Fibroblast of skin of scalp (primary cell): Measurements from ENCODE around the gene CFAP210. TPM values are rescaled to one million over a fixed set of nuclear protein-coding genes. Genes with fewer than 3 reads are reported as not detected.

Source experiments
- DNase-seq: peaks from one replicate; pipeline ENCODE4 v3.0.0-alpha.2; 2013
- polyA plus RNA-seq, 2 experiments: library from polyadenylated mRNA; unstranded; fragments of 120-200 nt; gene quantifications; one replicate each; pipeline ENCODE4 v1.2.1, GENCODE V29; 2013; ENCODE audit not compliant: insufficient read length in 2 of 2

The CFAP210 gene
- polyA plus RNA-seq (2013, experiment 1 of 2; ENCODE audit: insufficient read length), result 0.24 TPM
- 0.38 TPM for polyA plus RNA-seq (2013, experiment 2 of 2; ENCODE audit: insufficient read length)

- peak; percentile 97 for DNase-seq
Measured at GRCh38 chr2:169694113-169694893, at the start of gene CFAP210, which contains the start of gene PHOSPHO2. TSS of gene CFAP210 (minus strand) at chr2:169694405. CDS start at chr2:169694327, 78 bp downstream. TSS of gene PHOSPHO2 (plus strand) at chr2:169694469. CDS start at chr2:169700972, 6,503 bp downstream.

- no peak for DNase-seq
Measured at GRCh38 chr2:169743549-169743948, 49.3 kb upstream of the CFAP210 start.

DNA sequence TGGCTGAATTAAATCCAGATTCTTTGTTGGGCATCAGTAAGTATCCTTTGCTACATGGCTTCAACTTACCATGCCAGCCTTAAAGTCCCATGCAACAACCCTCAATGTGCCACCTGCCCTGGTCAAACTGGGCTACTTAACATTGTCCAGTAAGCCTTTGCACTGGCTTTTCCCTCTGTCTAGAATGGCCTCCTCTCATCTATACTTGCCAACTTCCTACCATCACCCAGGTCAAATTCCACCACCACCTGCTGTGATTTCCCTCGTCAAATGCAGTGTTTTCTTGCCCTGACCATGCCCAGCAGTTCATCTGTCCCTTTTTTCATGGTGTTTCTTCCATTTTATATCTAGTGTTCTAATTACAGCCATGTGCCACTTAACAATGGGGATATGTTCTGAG, 45.1 kb upstream of the CFAP210 start:
- no peak for DNase-seq

DNA sequence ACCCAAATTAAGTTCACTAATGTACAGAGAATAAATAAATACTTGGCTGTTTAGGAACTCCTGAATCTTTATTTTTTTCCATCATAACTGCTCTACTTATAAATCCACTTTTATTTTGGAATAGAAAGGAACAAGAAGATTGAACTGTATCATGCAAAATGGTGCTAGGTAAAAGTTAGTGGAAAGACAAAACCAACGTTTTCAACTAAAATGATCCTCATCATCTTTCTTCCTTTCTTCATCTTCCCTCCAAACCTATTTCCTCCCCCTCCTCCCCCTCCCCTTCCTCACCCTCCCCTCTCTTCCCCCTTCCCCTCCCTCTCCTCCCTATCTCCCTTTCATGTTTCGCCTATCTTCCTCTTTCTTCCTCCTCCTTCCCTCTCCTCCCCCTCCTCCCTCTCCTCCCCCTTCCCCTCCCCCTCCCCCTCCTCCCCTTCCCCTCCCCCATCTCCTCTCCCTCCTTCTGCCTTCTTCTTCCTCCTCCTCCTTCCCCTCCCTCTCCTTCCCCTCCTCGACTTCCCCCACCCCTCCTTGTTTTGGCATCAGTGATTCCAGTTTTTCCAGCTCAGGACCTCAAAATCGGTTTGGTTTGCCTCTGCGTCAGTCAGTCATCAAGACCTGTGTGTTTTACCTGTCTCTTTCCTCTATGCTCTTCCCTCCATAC, 44.5 kb upstream of the CFAP210 start:
- no peak for DNase-seq

- no peak for DNase-seq
Measured at GRCh38 chr2:169736902-169737301, 42.7 kb upstream of the CFAP210 start.

GRCh38 chr2:169735623-169736022, 41.4 kb upstream of the CFAP210 start:
- DNase-seq, result no peak

GRCh38 chr2:169734169-169734847, 40.1 kb upstream of the CFAP210 start:
- peak; percentile 6 for DNase-seq

GRCh38 chr2:169732583-169733358, 38.6 kb upstream of the CFAP210 start:
- no peak for DNase-seq

DNA sequence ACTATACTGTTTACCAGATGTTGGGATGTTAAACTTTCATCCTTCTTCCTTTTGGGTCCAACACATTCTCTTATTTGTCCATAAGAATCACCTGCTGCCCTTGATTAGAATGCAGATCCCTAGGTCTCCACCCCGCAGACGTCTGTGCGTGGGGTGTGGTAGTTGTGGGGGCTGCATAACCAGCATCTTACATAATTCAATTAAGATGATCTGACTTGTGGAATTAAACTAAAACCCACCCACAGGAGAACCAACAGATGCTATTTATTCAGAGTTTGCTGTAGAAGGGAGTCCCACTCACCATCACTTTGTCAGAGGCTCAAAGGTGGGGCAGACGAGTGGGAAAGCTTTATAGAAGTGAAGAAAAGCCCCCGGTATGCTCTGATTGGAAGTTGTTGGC, 37.9 kb upstream of the CFAP210 start:
- no peak for DNase-seq

DNA sequence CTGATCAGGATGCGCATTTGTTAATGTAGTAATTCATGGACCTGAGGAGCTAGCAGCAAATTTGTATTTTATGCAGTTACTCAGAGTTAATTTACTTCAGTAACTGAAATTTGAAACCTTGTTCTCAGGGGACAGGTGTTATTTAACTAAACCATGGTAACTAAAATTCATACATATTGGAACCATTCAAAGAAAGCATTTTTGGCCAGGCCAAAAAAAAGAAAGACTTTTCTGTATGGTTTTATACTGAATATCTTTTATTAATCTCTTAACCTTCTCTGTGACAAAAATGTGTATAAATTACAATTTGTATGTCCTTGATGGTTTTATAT, 35.0 kb upstream of the CFAP210 start:
- DNase-seq, result no peak

GRCh38 chr2:169727065-169727464, 32.9 kb upstream of the CFAP210 start:
- no peak for DNase-seq

DNA sequence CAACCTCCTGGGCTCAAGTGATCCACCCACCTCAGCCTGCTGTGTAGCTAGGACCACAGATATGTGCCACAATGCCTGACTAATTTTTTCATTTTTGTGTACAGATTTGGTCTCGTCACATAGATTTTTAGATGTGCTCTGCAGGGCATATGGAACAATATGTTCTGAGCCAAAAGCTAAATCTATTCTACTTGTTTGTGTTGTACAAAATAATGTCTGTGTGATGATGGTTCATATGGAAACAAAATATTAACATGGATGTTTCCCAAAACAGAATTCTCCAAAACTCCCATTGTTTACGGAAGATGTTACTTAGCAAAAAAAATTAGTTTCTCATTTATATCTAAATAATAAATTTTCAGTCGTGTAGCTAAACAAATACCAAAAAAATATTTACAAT, 26.8 kb upstream of the CFAP210 start:
- no peak for DNase-seq

DNA sequence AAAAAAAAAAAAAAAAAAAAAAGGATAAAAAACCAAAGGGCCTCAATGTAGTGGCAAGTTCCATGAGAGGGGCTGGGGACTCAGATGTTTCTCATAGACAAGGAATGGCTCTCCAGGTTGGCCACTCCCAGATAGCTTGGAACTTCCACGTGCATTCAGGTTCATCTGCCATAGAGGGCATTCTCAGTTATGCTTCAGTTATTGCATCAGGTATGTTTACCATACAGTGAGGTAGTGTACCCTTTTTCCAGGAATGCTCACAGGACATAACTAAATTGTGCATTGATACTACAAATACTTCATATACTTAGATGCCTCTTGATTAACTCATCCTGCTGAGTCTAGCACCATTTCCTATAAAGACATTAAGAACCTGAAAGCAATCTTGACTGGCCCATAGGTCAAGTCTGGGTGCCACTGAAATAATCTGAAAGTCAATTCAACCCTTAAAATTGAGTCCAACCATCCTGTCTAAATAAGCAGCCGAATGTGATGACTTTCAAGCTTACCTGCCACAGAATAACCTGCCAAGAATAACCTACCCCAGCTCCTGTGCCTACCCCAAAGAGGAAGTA, 24.8 kb upstream of the CFAP210 start:
- DNase-seq, result no peak

DNA sequence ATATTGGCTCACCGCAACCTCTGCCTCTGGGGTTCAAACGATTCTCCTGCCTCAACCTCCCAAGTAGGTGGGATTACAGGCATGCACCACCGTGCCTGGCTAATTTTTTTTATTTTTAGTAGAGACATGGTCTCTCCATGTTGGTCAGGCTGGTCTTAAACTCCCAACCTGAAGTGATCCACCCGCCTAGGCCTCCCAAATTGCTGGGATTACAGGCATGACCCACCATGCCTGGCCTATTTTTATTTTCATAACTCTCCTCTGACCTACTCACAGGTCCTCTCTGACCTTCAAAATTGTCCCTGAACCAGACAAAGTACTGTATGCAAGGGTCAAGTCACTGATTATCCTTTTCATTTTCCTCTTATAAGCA, 23.5 kb upstream of the CFAP210 start:
- no peak for DNase-seq

- DNase-seq, result no peak
Measured at GRCh38 chr2:169716938-169717690, 22.9 kb upstream of the CFAP210 start.

GRCh38 chr2:169716238-169716886, 22.2 kb upstream of the CFAP210 start:
- DNase-seq, result peak; percentile 52

GRCh38 chr2:169715379-169716237, 21.4 kb upstream of the CFAP210 start:
- DNase-seq, result no peak

DNA sequence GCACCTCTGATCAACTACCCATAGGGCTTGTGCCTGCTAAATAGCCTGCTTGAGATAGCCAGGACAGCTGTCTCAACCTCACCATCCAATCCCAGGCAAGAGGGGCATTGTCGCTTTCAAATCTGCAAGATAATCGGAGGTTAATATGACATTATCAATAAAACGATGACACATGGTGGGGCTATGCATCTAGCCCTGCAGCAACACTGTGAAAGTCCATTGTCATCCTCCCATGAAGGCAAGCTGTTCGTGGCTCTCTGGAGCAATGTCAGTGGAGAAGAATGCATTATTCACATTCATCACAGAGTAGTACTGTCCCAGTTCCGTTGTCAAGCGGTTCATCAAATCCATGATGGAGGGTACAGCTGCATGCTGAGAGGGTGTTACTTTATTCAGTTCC, 20.5 kb upstream of the CFAP210 start:
- DNase-seq, result peak; percentile 20

GRCh38 chr2:169713331-169713730, 19.1 kb upstream of the CFAP210 start:
- no peak for DNase-seq

- no peak for DNase-seq
Measured at GRCh38 chr2:169712791-169713227, 18.6 kb upstream of the CFAP210 start.
